ENCODE results near the gene PRMT2.

Gene PRMT2

DNA sequence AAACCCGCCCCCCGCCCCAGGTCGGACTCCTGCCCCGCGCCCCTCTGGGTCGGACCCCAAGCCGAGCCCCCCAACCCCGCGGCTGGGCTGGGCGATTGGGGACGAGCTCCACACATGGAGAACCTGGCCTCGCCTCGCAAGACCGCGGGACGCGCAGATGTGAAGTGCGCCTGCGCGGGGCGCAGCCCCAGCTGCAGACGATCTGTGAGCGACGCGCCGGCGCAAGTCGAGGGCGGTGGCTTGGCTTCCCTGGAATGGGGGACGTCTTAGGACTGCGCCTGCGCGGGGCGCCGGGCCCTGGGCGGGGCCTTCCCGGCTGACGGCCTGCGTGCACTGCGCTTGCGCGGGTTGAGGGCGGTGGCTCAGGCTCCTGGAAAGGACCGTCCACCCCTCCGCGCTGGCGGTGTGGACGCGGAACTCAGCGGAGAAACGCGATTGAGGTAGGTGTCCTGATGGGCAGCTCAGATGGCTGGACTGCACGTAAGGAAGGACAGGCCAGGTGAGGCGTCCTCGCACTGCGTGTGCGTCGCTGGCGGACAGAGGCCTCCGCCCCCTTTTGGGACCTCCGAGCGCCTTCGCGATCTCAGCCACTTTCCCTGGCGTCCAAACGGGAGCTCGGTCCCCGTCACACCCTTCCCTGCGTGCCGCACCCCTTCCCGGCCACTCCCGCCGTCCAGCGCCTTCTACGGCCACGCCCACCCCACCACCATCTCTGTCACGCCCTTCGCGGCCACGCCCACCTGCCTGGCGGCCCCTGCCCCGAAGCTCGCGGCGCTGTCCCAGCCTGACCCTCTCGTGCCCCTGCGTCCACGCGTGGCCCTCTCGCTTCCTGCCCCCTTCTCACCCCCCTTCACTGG lies at the start of gene PRMT2:
Gene PRMT2, plus strand, starts transcription at position 351 of the 857 bp plus-strand sequence. CDS start 1,278 bp downstream, outside the sequence.
- peak within 1 kb of the TSS; percentile 98 for H3K4me3 ChIP-seq (ENCODE audit: low read depth, low read length)
- peak within 1 kb of the TSS; percentile 91 for H3K27ac ChIP-seq (ENCODE audit: low read depth, low read length)
- H3K36me3 ChIP-seq (ENCODE audit: insufficient read depth, low read length), result no peaks in the 10 kb centered on the region; the same call in 1 of the 2 replicates
- no peaks in the 10 kb centered on the region for H3K27me3 ChIP-seq (ENCODE audit: insufficient read depth, low read length)
- peaks cover 31% of the 10 kb centered on the region for H3K4me1 ChIP-seq (ENCODE audit: control insufficient read depth, insufficient read depth, low read length, unreplicated experiment)
- peak within 1 kb of the TSS; percentile 93 for H2AFZ ChIP-seq (ENCODE audit: low read length, unreplicated experiment)
- peaks cover 37% of the 10 kb centered on the region for H3K79me2 ChIP-seq (ENCODE audit: control insufficient read depth, insufficient read depth, low read length, unreplicated experiment)

DNA sequence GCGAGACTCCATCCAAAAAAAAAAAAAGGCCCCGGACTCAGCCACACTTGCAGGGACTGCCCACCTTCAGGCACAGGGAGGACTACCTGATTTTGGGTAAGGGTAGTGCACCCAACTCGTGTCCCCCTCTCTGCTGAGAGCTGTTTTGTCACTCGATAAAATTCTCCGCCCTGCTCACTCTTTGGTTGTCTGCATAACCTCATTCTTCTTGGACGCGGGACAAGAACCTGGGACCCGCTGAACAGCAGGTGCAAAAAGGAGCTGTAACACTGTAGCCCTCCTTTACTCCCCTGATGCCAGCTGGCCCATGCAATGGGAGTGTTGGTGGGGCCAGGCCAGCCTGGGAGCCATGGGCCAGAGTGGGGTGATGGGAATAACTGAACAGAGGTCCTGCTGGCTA lies 41.2 kb upstream of the PRMT2 start:
- Histone ChIP-seq H2AFZ (ENCODE audit: low read length, unreplicated experiment) (no peak overlapping the region), H3K4me1 (ENCODE audit: control insufficient read depth, insufficient read depth, low read length, unreplicated experiment) (peaks cover 8% of the 10 kb centered on the region), H3K27me3 (ENCODE audit: insufficient read depth, low read length) (no peaks in the 10 kb centered on the region), H3K4me3 (ENCODE audit: low read depth, low read length) (no peak overlapping the region), H3K27ac (ENCODE audit: low read depth, low read length) (no peak overlapping the region), H3K79me2 (ENCODE audit: control insufficient read depth, insufficient read depth, low read length, unreplicated experiment) (no peaks in the 10 kb centered on the region), H3K36me3 (ENCODE audit: insufficient read depth, low read length) (no peaks in the 10 kb centered on the region)

DNA sequence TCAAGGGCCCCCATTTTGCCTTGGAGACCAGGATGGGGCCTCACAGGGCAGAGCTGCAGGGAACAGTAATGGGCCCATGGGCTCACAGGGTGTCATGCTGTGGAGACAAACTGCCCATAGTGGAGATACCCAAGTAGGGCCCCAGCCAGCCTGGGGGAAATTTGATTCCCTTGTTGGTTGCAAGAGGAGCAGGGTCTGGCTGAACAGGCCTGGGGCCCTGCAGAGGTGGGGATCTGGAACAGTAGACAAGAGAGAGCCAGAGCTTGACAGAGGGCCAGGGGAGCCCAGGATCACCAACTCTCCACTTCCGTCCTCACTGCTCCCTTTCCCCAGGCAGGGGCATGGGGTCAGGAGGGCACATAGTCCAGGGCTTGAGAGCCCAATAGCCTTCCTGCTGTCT lies 39.3 kb upstream of the PRMT2 start:
- Histone ChIP-seq H3K4me1 (ENCODE audit: control insufficient read depth, insufficient read depth, low read length, unreplicated experiment) (peaks cover 12% of the 10 kb centered on the region), H3K27me3 (ENCODE audit: insufficient read depth, low read length) (no peaks in the 10 kb centered on the region), H3K27ac (ENCODE audit: low read depth, low read length) (no peak overlapping the region), H3K79me2 (ENCODE audit: control insufficient read depth, insufficient read depth, low read length, unreplicated experiment) (no peaks in the 10 kb centered on the region), H3K4me3 (ENCODE audit: low read depth, low read length) (no peak overlapping the region), H2AFZ (ENCODE audit: low read length, unreplicated experiment) (no peak overlapping the region), H3K36me3 (ENCODE audit: insufficient read depth, low read length) (no peaks in the 10 kb centered on the region)

DNA sequence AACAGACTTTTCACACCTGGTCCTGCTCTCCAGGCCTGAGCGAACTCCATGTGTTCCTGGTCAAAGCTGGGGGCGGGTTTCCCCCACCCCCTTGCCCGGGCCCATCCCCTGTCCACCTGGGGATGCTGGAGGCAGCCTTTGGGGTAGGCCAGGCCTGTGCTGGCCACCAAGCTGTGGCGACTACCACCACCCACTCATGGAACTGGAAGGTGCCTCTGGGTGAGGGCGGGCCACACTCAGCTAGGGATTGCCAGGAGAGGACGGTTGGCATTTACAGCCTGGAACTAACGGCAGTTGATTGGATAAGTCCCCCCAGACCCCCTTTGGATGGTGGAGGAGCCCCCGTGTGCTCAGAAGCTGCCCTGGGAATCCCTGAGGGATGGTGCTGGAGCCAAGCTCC lies 38.4 kb upstream of the PRMT2 start:
- Histone ChIP-seq H2AFZ (ENCODE audit: low read length, unreplicated experiment) (no peak overlapping the region), H3K27ac (ENCODE audit: low read depth, low read length) (no peak overlapping the region), H3K27me3 (ENCODE audit: insufficient read depth, low read length) (no peaks in the 10 kb centered on the region), H3K4me1 (ENCODE audit: control insufficient read depth, insufficient read depth, low read length, unreplicated experiment) (peaks cover 12% of the 10 kb centered on the region), H3K79me2 (ENCODE audit: control insufficient read depth, insufficient read depth, low read length, unreplicated experiment) (no peaks in the 10 kb centered on the region), H3K36me3 (ENCODE audit: insufficient read depth, low read length) (no peaks in the 10 kb centered on the region), H3K4me3 (ENCODE audit: low read depth, low read length) (no peak overlapping the region)

DNA sequence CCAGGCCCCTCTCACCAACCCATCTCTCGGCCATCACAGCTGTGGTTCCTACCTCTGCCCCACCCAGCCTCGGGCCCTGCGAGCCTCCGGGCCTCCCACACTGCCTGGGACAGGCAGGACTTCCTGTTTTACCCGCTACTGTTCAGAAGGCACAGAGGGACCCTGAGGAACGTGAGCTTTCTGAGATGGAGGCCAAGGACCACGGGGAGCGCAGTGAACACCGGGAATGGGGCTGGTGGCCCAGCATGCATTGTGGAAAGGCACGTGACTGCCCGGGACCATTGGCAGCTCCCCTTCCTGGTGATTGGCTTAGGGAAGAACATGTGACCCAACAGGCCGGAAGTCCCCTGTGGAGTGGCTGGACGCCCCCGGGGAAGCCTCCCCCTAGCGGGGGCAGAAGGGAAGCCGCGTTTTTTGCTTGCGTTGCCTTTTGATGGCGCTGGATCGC lies 37.6 kb upstream of the PRMT2 start:
- Histone ChIP-seq H3K4me3 (ENCODE audit: low read depth, low read length) (no peak overlapping the region), H2AFZ (ENCODE audit: low read length, unreplicated experiment) (no peak overlapping the region), H3K4me1 (ENCODE audit: control insufficient read depth, insufficient read depth, low read length, unreplicated experiment) (peaks cover 12% of the 10 kb centered on the region), H3K27ac (ENCODE audit: low read depth, low read length) (no peak overlapping the region), H3K79me2 (ENCODE audit: control insufficient read depth, insufficient read depth, low read length, unreplicated experiment) (no peaks in the 10 kb centered on the region), H3K36me3 (ENCODE audit: insufficient read depth, low read length) (no peaks in the 10 kb centered on the region), H3K27me3 (ENCODE audit: insufficient read depth, low read length) (no peaks in the 10 kb centered on the region)

DNA sequence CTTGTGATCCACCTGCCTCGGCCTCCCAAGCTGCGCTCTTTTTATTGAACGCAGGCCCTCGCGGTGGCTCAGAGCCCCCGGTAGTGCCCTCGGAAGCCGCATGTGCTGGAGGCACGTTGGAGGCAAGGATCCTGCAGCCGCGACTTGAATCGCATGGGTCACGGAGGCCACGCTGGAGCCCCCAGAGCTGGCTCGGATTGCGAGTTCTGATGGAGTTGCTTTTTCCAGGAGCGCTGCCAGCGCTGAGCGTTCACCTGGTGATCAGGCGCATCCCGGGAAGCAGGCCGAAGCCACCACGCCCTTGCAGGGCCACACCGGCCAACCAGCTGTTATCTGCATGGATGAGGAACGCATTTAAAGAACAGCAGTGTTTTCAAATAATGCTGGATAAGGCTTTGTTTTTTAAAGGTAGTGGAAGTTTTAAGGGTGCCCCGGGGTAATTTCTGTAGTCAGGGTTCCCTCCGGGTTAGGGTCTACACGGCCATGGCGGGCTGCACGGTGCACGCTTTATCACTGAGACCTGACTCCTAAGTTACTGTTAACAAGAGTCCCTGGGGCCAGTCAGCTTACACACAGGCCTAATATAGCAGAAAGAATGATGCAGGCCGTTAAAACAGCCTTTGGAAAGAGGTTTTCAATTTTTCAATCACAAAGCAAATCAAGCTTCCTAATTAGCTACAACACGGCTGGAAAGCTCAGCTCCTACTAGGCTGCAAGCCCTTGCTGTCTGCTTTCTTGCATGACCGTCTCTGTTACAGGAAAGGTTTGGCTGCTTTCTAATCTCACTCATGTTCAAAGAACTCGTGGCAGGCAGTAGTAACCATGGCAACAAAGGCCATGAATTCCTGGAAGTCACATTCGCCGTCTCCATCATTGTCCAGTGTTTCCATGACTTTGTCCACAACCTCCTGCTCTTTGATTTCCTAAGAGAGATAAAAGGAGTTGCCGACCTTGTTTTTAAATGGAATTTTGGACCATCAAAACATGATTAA lies 36.6 kb upstream of the PRMT2 start:
- Histone ChIP-seq H3K79me2 (ENCODE audit: control insufficient read depth, insufficient read depth, low read length, unreplicated experiment) (no peaks in the 10 kb centered on the region), H3K27me3 (ENCODE audit: insufficient read depth, low read length) (no peaks in the 10 kb centered on the region), H2AFZ (ENCODE audit: low read length, unreplicated experiment) (peak overlapping the region; percentile 12), H3K36me3 (ENCODE audit: insufficient read depth, low read length) (no peaks in the 10 kb centered on the region), H3K27ac (ENCODE audit: low read depth, low read length) (no peak overlapping the region), H3K4me3 (ENCODE audit: low read depth, low read length) (no peak overlapping the region), H3K4me1 (ENCODE audit: control insufficient read depth, insufficient read depth, low read length, unreplicated experiment) (peaks cover 12% of the 10 kb centered on the region)

DNA sequence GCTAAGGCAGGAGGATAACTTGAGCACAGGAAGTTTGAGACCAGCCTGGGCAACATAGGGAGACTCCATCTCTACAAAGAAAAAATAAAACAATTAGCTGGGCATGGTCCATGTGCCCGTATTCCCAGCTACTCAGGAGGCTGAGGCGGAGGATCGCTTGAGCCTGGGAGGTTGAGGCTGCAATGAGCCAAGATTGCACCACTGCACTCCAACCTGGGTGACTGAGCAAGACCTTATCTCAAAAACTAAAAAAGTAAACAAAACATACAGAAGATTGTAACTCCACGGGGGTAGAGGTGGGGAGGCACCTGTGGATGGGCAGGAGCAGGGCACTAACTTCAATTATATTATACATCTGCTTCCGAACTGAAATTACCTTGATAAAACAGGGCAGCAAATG lies 35.2 kb upstream of the PRMT2 start:
- Histone ChIP-seq H2AFZ (ENCODE audit: low read length, unreplicated experiment) (no peak overlapping the region), H3K27ac (ENCODE audit: low read depth, low read length) (no peak overlapping the region), H3K4me1 (ENCODE audit: control insufficient read depth, insufficient read depth, low read length, unreplicated experiment) (peaks cover 12% of the 10 kb centered on the region), H3K4me3 (ENCODE audit: low read depth, low read length) (no peak overlapping the region), H3K27me3 (ENCODE audit: insufficient read depth, low read length) (0 out of 2 replicates have a peak, but pooled peaks cover 4% of the 10 kb centered on the region), H3K36me3 (ENCODE audit: insufficient read depth, low read length) (no peaks in the 10 kb centered on the region), H3K79me2 (ENCODE audit: control insufficient read depth, insufficient read depth, low read length, unreplicated experiment) (no peaks in the 10 kb centered on the region)

DNA sequence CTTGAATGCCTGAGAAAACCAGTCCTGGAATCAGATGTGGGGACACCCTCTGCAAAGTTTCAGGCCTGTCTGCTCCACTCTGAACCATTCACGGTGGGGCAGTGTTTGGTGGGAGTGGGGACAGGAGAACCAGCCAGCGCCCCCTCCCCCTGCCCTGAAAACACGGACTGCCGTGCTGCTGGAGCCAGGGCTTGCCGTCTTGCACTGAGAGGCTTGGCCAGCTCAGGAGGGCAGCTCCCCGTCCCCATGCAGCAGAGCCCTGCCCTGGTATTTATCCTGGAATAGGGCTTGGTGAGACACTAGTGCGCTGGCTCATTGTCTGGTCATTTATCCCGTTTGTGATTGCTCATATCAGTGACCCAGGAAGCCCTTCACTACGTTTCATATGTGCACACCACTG lies 34.5 kb upstream of the PRMT2 start:
- Histone ChIP-seq H3K36me3 (ENCODE audit: insufficient read depth, low read length) (no peaks in the 10 kb centered on the region), H3K4me3 (ENCODE audit: low read depth, low read length) (no peak overlapping the region), H3K79me2 (ENCODE audit: control insufficient read depth, insufficient read depth, low read length, unreplicated experiment) (no peaks in the 10 kb centered on the region), H3K4me1 (ENCODE audit: control insufficient read depth, insufficient read depth, low read length, unreplicated experiment) (peaks cover 12% of the 10 kb centered on the region), H3K27ac (ENCODE audit: low read depth, low read length) (no peak overlapping the region), H2AFZ (ENCODE audit: low read length, unreplicated experiment) (no peak overlapping the region), H3K27me3 (ENCODE audit: insufficient read depth, low read length) (0 out of 2 replicates have a peak, but pooled peaks cover 4% of the 10 kb centered on the region)

DNA sequence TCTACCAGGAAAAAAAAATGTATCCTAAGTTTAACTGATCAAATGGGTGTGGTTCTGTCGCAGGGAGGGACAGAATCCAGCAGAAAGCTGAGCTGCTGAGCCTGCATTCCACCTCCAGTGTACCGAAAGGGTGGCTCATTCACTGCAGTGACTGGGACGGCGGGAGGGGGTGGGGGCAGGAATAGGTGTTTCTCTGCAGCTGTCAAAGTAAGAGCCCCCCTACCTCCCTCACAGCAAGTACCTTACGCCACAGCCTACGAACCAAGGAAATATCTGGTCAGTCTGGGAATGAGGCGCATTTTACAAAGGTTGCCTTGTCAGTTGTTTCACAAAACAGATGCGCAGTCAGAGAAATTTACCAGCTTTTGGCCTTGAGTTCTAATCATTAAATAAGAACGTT lies 32.2 kb upstream of the PRMT2 start:
- H3K4me1 ChIP-seq (ENCODE audit: control insufficient read depth, insufficient read depth, low read length, unreplicated experiment), result peaks cover 12% of the 10 kb centered on the region
- no peaks in the 10 kb centered on the region for H3K36me3 ChIP-seq (ENCODE audit: insufficient read depth, low read length)
- H3K4me3 ChIP-seq (ENCODE audit: low read depth, low read length), result no peak overlapping the region
- peaks cover 17% of the 10 kb centered on the region; the same call in 1 of the 2 replicates for H3K27me3 ChIP-seq (ENCODE audit: insufficient read depth, low read length)
- H3K79me2 ChIP-seq (ENCODE audit: control insufficient read depth, insufficient read depth, low read length, unreplicated experiment), result no peaks in the 10 kb centered on the region
- H3K27ac ChIP-seq (ENCODE audit: low read depth, low read length), result no peak overlapping the region
- no peak overlapping the region for H2AFZ ChIP-seq (ENCODE audit: low read length, unreplicated experiment)

DNA sequence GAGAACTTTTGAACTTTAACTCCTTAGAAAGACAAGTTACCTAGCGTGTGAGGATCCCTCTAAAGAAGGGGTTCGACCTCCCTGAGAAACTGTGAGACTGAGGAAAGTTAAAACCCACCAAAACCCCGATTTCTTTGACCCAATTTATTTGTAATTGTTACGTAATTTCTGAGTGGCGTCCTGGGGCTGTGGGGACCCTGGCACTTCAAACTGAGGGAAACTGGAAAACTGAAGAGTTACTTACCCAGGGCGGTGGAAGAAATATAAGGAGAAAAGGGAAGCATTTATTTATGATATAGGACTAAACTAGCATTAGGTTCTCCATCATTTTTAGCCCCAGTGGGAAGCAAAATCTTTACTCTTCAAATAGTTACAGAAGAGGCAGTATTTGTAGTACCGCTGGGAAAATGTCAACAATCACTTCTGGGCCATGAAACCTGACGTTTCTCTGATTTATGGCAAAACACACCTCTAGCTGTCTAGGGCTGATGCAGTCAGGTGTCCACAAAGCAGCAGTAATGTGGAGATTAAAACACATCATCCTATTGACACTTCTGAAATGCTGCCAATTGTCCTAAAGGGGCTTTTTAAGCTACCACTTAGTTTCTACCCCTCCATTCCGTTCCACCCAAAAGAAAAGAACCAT lies 31.0 kb upstream of the PRMT2 start:
- Histone ChIP-seq H3K27me3 (ENCODE audit: insufficient read depth, low read length) (peaks cover 29% of the 10 kb centered on the region), H3K36me3 (ENCODE audit: insufficient read depth, low read length) (no peaks in the 10 kb centered on the region), H3K27ac (ENCODE audit: low read depth, low read length) (no peak overlapping the region), H2AFZ (ENCODE audit: low read length, unreplicated experiment) (no peak overlapping the region), H3K4me3 (ENCODE audit: low read depth, low read length) (no peak overlapping the region), H3K4me1 (ENCODE audit: control insufficient read depth, insufficient read depth, low read length, unreplicated experiment) (peaks cover 2% of the 10 kb centered on the region), H3K79me2 (ENCODE audit: control insufficient read depth, insufficient read depth, low read length, unreplicated experiment) (no peaks in the 10 kb centered on the region)
